HCT116 (cell line): ENCODE measurements around the gene PIH1D1. TPM values are rescaled to one million over a fixed set of nuclear protein-coding genes. Genes with fewer than 3 reads are reported as not detected.

Experiments used
- ATAC-seq: fragments of 200-7000 bp; cut with Tn5 transposase; 2 replicates; pipeline ENCODE4 v1.9.1; 2020; ENCODE audit warnings: mild to moderate bottlenecking, moderate library complexity
- BruUV-seq: library from RNA; stranded (reverse); fragments of 400-500 nt; replicated peaks from 2 replicates; lab custom pipeline; 2021; lab: Mats Ljungman, UMichigan
- CTCF ChIA-PET: fragments of 300-600 bp; sonication (Branson Sonifier 250); formaldehyde crosslinking; loops from one replicate; lab custom pipeline; 2021; ENCODE audit warnings: antibody characterized with exemption; lab: Charles Lee
- POLR2A ChIA-PET: fragments of 300-600, 350-600 bp; sonication (Branson Sonifier 250); formaldehyde crosslinking; loops from one replicate; lab custom pipeline; 2021; ENCODE audit warnings: antibody characterized with exemption; lab: Charles Lee
- RAD21 ChIA-PET, 2 experiments: fragments of 300-600 bp; sonication (Branson Sonifier 250); formaldehyde crosslinking; loops; one replicate each; lab custom pipeline; 2023; ENCODE audit warnings: low total read pairs in 2 of 2; ENCODE audit not compliant: uncharacterized antibody in 2 of 2, unreplicated experiment in 2 of 2, low non-redundant PET in 1 of 2; lab: Charles Lee
- DNase-seq: peaks from one replicate; pipeline ENCODE4 v3.0.0-alpha.2; 2010; ENCODE audit warnings: low read depth, low spot score
- H2AFZ ChIP-seq: fragments of 200-600 bp; shearing (Covaris generic), sonication (generic); 2 replicates; pipeline ENCODE4 v1.6.1; 2017; ENCODE audit warnings: low read depth, mixed run types, mixed read lengths, antibody characterized with exemption, low read length; ENCODE audit not compliant: poor library complexity, severe bottlenecking
- H3K27ac ChIP-seq: 2 replicates; pipeline ENCODE4 v1.5.1; 2012; ENCODE audit warnings: low read depth, low read length
- H3K27me3 ChIP-seq: fragments of 200-600 bp; sonication (generic); 2 replicates; pipeline ENCODE4 v1.6.1; 2016; ENCODE audit warnings: mixed run types, low read length, mixed read lengths; ENCODE audit not compliant: insufficient read depth
- H3K36me3 ChIP-seq, 2 experiments: fragments of 200-500 bp in 1 of 2; fragments of 200-600 bp in 1 of 2; sonication (Bioruptor generic) in 1 of 2; sonication (generic) in 1 of 2; 2 replicates each; pipeline versions ENCODE4 v1.5.1 to v1.6.1; 2014 to 2016; ENCODE audit warnings: low read length in 2 of 2, inconsistent platforms in 1 of 2, mixed read lengths in 1 of 2, mixed run types in 1 of 2; ENCODE audit not compliant: insufficient read depth in 2 of 2, control insufficient read depth in 1 of 2
- H3K4me1 ChIP-seq, 2 experiments: fragments of 200-600 bp in 1 of 2; sonication (generic) in 1 of 2; 2 replicates each; pipeline versions ENCODE4 v1.5.1 to v1.6.1; 2012 to 2017; ENCODE audit warnings: low read length in 2 of 2, inconsistent platforms in 1 of 2, mild to moderate bottlenecking in 1 of 2, mixed read lengths in 1 of 2, mixed run types in 1 of 2, moderate library complexity in 1 of 2; ENCODE audit not compliant: insufficient read depth in 2 of 2, control insufficient read depth in 1 of 2
- H3K4me2 ChIP-seq: fragments of 200-600 bp; sonication (generic); 2 replicates; pipeline ENCODE4 v1.6.1; 2017; ENCODE audit warnings: mixed run types, low read length, mixed read lengths
- H3K4me3 ChIP-seq, 2 experiments: fragments of 200-600 bp in 1 of 2; sonication (generic) in 1 of 2; replicated peaks in 1 of 2; 2 replicates each; pipeline ENCODE4 v1.5.1; 2011 to 2016; ENCODE audit warnings: low read length in 2 of 2, control low read depth in 1 of 2, low read depth in 1 of 2, mild to moderate bottlenecking in 1 of 2, mixed read lengths in 1 of 2, mixed run types in 1 of 2
- H3K79me2 ChIP-seq: fragments of 200-600 bp; sonication (generic); 2 replicates; pipeline ENCODE4 v1.6.1; 2017; ENCODE audit warnings: mild to moderate bottlenecking, mixed run types, low read length, moderate library complexity, mixed read lengths; ENCODE audit not compliant: insufficient read depth
- H3K9ac ChIP-seq: fragments of 200-600 bp; sonication (generic); 2 replicates; pipeline ENCODE4 v1.6.1; 2016; ENCODE audit warnings: low read length, mixed read lengths
- H3K9me2 ChIP-seq: fragments of 200-600 bp; sonication (generic), shearing (Covaris generic); 2 replicates; pipeline ENCODE4 v1.6.1; 2017; ENCODE audit warnings: mixed run types, mild to moderate bottlenecking, moderate library complexity; ENCODE audit not compliant: insufficient read depth
- H3K9me3 ChIP-seq, 2 experiments: fragments of 200-500 bp in 1 of 2; fragments of 200-600 bp in 1 of 2; sonication (Bioruptor generic) in 1 of 2; sonication (generic) in 1 of 2; 2 replicates each; pipeline ENCODE4 v1.6.1; 2014 to 2017; ENCODE audit warnings: low read length in 2 of 2, mixed read lengths in 2 of 2, inconsistent platforms in 1 of 2, low read depth in 1 of 2, mild to moderate bottlenecking in 1 of 2, mixed run types in 1 of 2, moderate library complexity in 1 of 2; ENCODE audit not compliant: control insufficient read depth in 1 of 2, insufficient read depth in 1 of 2
- H4K20me1 ChIP-seq: fragments of 200-600 bp; sonication (generic), shearing (Covaris generic); 2 replicates; pipeline ENCODE4 v1.6.1; 2017; ENCODE audit warnings: mixed run types, mild to moderate bottlenecking, moderate library complexity; ENCODE audit not compliant: insufficient read depth
- ELF1 ChIP-seq: IDR thresholded peaks from 2 replicates; pipeline ENCODE4 v1.6.1; 2012; ENCODE audit warnings: low read depth, borderline replicate concordance
- SIN3A ChIP-seq: IDR thresholded peaks from 2 replicates; pipeline ENCODE4 v1.6.1; 2012; ENCODE audit warnings: low read depth
- YY1 ChIP-seq: IDR thresholded peaks from 2 replicates; pipeline ENCODE4 v1.6.1; 2011; ENCODE audit warnings: low read length, low read depth, moderate library complexity, mild to moderate bottlenecking; ENCODE audit not compliant: insufficient replicate concordance; ENCODE audit errors: extremely low read depth
- intact Hi-C: fragments of 100-400 bp; cut with micrococcal nuclease; formaldehyde crosslinking; loops from 2 replicates; pipeline ENCODE4 v1.10.0; 2022
- total RNA-seq: library from RNA; stranded (reverse); gene quantifications from one replicate; pipeline ENCODE4 v1.2.1, GENCODE V29; 2021; ENCODE audit not compliant: unreplicated experiment
- TF ChIP-seq, protein P1 (sequence below): IDR thresholded peaks from 2 replicates; pipeline ENCODE4 v1.6.1; 2011; ENCODE audit warnings: mild to moderate bottlenecking, low read length, moderate library complexity; ENCODE audit not compliant: insufficient replicate concordance; ENCODE audit errors: extremely low read depth
- TF ChIP-seq, protein P2 (sequence below), 3 experiments: fragments of 200-600 bp in 1 of 3; sonication (generic) in 1 of 3; IDR thresholded peaks in 2 of 3; conservative IDR thresholded peaks in 1 of 3; 2 replicates each; pipeline ENCODE4 v1.5.1; 2012 to 2017; ENCODE audit warnings: low read depth in 2 of 3, low read length in 2 of 3, antibody characterized with exemption in 1 of 3, borderline replicate concordance in 1 of 3, control low read depth in 1 of 3, mild to moderate bottlenecking in 1 of 3, mixed read lengths in 1 of 3, mixed run types in 1 of 3, moderate library complexity in 1 of 3; ENCODE audit not compliant: insufficient read depth in 1 of 3
- TF ChIP-seq, protein P3 (sequence below): IDR thresholded peaks from 2 replicates; pipeline ENCODE4 v1.6.1; 2012; ENCODE audit warnings: low read depth
- TF ChIP-seq, protein P4 (sequence below): IDR thresholded peaks from 2 replicates; pipeline ENCODE4 v1.6.1; 2012

PIH1D1 gene
- total RNA-seq, 1 experiment from 2014 or later = 152 TPM

DNA sequence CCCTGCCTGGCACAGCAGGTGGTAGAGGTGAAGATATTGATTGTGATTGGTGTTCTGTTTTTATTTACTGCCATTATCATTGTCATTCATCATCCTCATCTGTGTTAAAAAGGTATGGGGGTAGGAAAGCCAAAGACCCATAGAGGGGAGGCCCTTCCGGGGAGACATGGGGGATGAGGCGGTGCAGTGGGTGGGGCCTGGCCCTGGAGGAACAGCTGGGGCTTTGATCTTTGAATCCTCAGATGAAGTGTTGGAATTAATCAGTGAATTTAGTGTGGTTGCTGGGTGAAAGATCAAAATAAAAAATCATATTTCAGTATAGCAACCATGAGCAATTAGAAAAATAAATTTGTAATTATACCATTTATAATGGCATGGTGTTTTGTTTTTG is 35.8 kb downstream of the PIH1D1 start:
- Histone ChIP-seq H3K4me2 (no peak overlapping the region), H3K4me1 (peaks cover 0 to 5% of the 10 kb centered on the region in 2 experiments; a peak in 1 of 4 replicates), H3K79me2 (no peaks in the 10 kb centered on the region), H3K36me3 (no peaks in the 10 kb centered on the region), H3K27me3 (peaks cover 10% of the 10 kb centered on the region; the same call in 1 of the 2 replicates), H2AFZ (no peak overlapping the region), H3K9me3 (no peaks in the 10 kb centered on the region), H3K4me3 (no peak overlapping the region), H4K20me1 (no peaks in the 10 kb centered on the region), H3K27ac (no peak overlapping the region), H3K9ac (no peak overlapping the region), H3K9me2 (no peaks in the 10 kb centered on the region)
- no peak for TF ChIP-seq ELF1
- TF ChIP-seq, protein P1, sequence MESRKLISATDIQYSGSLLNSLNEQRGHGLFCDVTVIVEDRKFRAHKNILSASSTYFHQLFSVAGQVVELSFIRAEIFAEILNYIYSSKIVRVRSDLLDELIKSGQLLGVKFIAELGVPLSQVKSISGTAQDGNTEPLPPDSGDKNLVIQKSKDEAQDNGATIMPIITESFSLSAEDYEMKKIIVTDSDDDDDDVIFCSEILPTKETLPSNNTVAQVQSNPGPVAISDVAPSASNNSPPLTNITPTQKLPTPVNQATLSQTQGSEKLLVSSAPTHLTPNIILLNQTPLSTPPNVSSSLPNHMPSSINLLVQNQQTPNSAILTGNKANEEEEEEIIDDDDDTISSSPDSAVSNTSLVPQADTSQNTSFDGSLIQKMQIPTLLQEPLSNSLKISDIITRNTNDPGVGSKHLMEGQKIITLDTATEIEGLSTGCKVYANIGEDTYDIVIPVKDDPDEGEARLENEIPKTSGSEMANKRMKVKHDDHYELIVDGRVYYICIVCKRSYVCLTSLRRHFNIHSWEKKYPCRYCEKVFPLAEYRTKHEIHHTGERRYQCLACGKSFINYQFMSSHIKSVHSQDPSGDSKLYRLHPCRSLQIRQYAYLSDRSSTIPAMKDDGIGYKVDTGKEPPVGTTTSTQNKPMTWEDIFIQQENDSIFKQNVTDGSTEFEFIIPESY = no peak
- TF ChIP-seq, protein P2, sequence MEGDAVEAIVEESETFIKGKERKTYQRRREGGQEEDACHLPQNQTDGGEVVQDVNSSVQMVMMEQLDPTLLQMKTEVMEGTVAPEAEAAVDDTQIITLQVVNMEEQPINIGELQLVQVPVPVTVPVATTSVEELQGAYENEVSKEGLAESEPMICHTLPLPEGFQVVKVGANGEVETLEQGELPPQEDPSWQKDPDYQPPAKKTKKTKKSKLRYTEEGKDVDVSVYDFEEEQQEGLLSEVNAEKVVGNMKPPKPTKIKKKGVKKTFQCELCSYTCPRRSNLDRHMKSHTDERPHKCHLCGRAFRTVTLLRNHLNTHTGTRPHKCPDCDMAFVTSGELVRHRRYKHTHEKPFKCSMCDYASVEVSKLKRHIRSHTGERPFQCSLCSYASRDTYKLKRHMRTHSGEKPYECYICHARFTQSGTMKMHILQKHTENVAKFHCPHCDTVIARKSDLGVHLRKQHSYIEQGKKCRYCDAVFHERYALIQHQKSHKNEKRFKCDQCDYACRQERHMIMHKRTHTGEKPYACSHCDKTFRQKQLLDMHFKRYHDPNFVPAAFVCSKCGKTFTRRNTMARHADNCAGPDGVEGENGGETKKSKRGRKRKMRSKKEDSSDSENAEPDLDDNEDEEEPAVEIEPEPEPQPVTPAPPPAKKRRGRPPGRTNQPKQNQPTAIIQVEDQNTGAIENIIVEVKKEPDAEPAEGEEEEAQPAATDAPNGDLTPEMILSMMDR (IDR thresholded peaks at IDR 0.05 in 2 of 3, conservative IDR thresholded peaks at IDR 0.05 in 1 of 3; ENCODE audit: borderline replicate concordance in 1 of 3, insufficient read depth in 1 of 3, low read depth in 2 of 3, low read length in 2 of 3) = no peak
- no peak for TF ChIP-seq YY1
- TF ChIP-seq, protein P3, sequence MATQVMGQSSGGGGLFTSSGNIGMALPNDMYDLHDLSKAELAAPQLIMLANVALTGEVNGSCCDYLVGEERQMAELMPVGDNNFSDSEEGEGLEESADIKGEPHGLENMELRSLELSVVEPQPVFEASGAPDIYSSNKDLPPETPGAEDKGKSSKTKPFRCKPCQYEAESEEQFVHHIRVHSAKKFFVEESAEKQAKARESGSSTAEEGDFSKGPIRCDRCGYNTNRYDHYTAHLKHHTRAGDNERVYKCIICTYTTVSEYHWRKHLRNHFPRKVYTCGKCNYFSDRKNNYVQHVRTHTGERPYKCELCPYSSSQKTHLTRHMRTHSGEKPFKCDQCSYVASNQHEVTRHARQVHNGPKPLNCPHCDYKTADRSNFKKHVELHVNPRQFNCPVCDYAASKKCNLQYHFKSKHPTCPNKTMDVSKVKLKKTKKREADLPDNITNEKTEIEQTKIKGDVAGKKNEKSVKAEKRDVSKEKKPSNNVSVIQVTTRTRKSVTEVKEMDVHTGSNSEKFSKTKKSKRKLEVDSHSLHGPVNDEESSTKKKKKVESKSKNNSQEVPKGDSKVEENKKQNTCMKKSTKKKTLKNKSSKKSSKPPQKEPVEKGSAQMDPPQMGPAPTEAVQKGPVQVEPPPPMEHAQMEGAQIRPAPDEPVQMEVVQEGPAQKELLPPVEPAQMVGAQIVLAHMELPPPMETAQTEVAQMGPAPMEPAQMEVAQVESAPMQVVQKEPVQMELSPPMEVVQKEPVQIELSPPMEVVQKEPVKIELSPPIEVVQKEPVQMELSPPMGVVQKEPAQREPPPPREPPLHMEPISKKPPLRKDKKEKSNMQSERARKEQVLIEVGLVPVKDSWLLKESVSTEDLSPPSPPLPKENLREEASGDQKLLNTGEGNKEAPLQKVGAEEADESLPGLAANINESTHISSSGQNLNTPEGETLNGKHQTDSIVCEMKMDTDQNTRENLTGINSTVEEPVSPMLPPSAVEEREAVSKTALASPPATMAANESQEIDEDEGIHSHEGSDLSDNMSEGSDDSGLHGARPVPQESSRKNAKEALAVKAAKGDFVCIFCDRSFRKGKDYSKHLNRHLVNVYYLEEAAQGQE = no peak
- TF ChIP-seq SIN3A = no peak
- TF ChIP-seq, protein P4, sequence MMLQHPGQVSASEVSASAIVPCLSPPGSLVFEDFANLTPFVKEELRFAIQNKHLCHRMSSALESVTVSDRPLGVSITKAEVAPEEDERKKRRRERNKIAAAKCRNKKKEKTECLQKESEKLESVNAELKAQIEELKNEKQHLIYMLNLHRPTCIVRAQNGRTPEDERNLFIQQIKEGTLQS = no peak
- no TSS peak for BruUV-seq
- no peak for DNase-seq
- intact Hi-C loops = no loop called here
- no peak for ATAC-seq
- POLR2A ChIA-PET = no interaction called here
- CTCF ChIA-PET = no interaction called here
- RAD21 ChIA-PET = no interaction called here
